ENCODE measurements around the gene NFATC2IP.

- no peak for TF ChIP-seq CTCF (IDR thresholded peaks at IDR 0.05)
- TF ChIP-seq ZFX (IDR thresholded peaks at IDR 0.05; ENCODE audit: borderline replicate concordance): no peak
Measured at GRCh38 chr16:29011851-29012250, 61.1 kb downstream of the NFATC2IP start.
